HepG2 (cell line): ENCODE results near the gene LYPD3. TPM values are rescaled to one million over a fixed set of nuclear protein-coding genes. Genes with fewer than 3 reads are reported as not detected.

Experiments
- ATF4 ChIP-seq, 2 experiments: fragments of 450-650 bp in 1 of 2; sonication (generic) in 1 of 2; formaldehyde crosslinking; IDR thresholded peaks; 2 replicates each; pipeline versions ENCODE4 v1.5.0 to v1.8.0; 2020 to 2022; ENCODE audit warnings: mild to moderate bottlenecking in 1 of 2, missing genetic modification reagents in 1 of 2
- FOXK1 ChIP-seq: sonication (generic); formaldehyde crosslinking; IDR thresholded peaks from 2 replicates; pipeline ENCODE4 v1.4.0; 2020; ENCODE audit warnings: low read depth, missing genetic modification reagents, borderline replicate concordance
- KDM5B ChIP-seq: sonication (generic); formaldehyde crosslinking; IDR thresholded peaks from 2 replicates; pipeline ENCODE4 v1.4.0; 2020; ENCODE audit warnings: missing genetic modification reagents, mild to moderate bottlenecking, borderline replicate concordance
- PLRG1 ChIP-seq: fragments of 450-650 bp; conservative IDR thresholded peaks from 2 replicates; pipeline ENCODE4 v1.6.1; 2016
- POLR2AphosphoS5 ChIP-seq: IDR thresholded peaks from 2 replicates; pipeline ENCODE4 v1.6.1; 2012; ENCODE audit warnings: low read depth, low read length
- SIX1 ChIP-seq: sonication (generic); formaldehyde crosslinking; IDR thresholded peaks from 2 replicates; pipeline ENCODE4 v1.4.0; 2020; ENCODE audit warnings: missing genetic modification reagents, borderline replicate concordance
- ZBTB14 ChIP-seq: sonication (generic); formaldehyde crosslinking; IDR thresholded peaks from 2 replicates; pipeline ENCODE4 v1.4.0; 2020; ENCODE audit warnings: missing genetic modification reagents
- ZNF142 ChIP-seq: sonication (generic); formaldehyde crosslinking; IDR thresholded peaks from 2 replicates; pipeline ENCODE4 v1.4.0; 2020; ENCODE audit warnings: missing genetic modification reagents
- ZNF30 ChIP-seq: sonication (generic); formaldehyde crosslinking; IDR thresholded peaks from 2 replicates; pipeline ENCODE4 v1.5.0; 2020; ENCODE audit warnings: mild to moderate bottlenecking, missing genetic modification reagents
- ZNF430 ChIP-seq: sonication (generic); formaldehyde crosslinking; IDR thresholded peaks from 2 replicates; pipeline ENCODE4 v1.9.0; 2021; ENCODE audit warnings: mild to moderate bottlenecking, missing genetic modification reagents
- polyA plus RNA-seq, 8 experiments: library from polyadenylated mRNA; depleted of rRNA in 3 of 8; stranded (reverse) in 7 of 8; unstranded in 1 of 8; fragments of >200 nt; fragmentation: Illumina TruSeq in 4 of 8; extraction: Trizol in 4 of 8; gene quantifications; 2 replicates each; pipeline versions ENCODE4 v1.2.1 to v1.2.3, GENCODE V29; 2011 to 2016; ENCODE audit warnings: low read depth in 4 of 8, missing spikeins in 1 of 8, mixed read lengths in 1 of 8; ENCODE audit not compliant: insufficient read depth in 1 of 8
- total RNA-seq, 5 experiments: library from RNA; depleted of rRNA; stranded (reverse); fragments of >200 nt; fragmentation: Illumina TruSeq; extraction: Trizol; gene quantifications; 2 replicates each; pipeline ENCODE4 v1.2.3, GENCODE V29; 2016; ENCODE audit warnings: low read depth in 1 of 5
- TF ChIP-seq, protein P1 (sequence below): sonication (generic); formaldehyde crosslinking; IDR thresholded peaks from 2 replicates; pipeline ENCODE4 v1.4.0; 2020; ENCODE audit warnings: low read depth, missing genetic modification reagents
- TF ChIP-seq, protein P2 (sequence below): IDR thresholded peaks from 2 replicates; pipeline ENCODE4 v1.6.1; 2016; ENCODE audit warnings: low read depth

Gene LYPD3
- total and polyA plus RNA-seq, 2 of the 13 experiments (the other 11 are each of a cell fraction or from before 2014, with no cell fraction given), result 0.51 to 1.5 TPM

DNA sequence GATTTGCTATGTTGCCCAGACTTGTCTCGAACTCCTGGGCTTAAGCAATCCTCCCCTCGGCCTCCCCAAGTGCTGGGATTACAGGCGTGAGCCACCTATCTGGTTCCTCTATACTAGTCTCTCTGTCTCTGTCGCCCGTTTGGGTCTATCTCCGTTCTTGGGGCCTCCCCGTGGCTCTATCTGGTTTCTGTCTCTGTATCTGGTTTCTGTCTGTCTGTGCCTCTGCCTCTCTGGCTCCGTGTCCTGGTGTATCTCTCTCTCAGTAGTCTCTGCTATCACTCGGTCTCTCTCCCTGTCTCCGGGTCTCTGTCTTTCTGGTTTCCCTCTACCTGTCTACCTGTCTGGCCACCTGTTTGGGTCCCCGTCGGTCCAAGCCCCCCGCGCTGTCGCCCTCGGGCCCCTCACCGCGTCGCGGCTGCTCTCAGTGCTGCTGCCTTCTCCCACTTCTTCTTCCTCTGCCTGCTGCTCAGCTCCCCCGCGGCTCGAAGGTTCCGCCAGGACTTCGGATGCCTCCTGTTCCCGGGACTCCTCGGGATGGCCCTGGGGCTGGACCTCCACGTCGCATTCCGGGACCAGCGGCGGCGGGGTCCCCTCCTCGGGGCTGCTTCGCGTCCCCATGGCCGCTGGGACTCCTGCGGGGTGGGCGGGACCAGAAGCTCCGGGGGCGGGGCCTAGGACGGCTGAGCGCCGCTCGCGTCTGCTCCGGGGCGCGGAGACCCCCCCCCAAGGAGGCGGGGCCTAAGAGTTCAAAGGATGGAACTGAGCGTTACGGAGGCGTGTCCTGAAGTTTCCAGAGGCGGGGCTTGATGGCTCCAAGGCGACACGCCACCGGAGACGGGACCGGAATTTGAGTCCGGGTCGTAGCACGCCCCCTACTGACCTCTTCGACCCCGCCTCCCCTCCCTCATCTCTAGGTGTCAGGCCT lies 38.4 kb upstream of the LYPD3 start (continued):
- TF ChIP-seq, protein P1, sequence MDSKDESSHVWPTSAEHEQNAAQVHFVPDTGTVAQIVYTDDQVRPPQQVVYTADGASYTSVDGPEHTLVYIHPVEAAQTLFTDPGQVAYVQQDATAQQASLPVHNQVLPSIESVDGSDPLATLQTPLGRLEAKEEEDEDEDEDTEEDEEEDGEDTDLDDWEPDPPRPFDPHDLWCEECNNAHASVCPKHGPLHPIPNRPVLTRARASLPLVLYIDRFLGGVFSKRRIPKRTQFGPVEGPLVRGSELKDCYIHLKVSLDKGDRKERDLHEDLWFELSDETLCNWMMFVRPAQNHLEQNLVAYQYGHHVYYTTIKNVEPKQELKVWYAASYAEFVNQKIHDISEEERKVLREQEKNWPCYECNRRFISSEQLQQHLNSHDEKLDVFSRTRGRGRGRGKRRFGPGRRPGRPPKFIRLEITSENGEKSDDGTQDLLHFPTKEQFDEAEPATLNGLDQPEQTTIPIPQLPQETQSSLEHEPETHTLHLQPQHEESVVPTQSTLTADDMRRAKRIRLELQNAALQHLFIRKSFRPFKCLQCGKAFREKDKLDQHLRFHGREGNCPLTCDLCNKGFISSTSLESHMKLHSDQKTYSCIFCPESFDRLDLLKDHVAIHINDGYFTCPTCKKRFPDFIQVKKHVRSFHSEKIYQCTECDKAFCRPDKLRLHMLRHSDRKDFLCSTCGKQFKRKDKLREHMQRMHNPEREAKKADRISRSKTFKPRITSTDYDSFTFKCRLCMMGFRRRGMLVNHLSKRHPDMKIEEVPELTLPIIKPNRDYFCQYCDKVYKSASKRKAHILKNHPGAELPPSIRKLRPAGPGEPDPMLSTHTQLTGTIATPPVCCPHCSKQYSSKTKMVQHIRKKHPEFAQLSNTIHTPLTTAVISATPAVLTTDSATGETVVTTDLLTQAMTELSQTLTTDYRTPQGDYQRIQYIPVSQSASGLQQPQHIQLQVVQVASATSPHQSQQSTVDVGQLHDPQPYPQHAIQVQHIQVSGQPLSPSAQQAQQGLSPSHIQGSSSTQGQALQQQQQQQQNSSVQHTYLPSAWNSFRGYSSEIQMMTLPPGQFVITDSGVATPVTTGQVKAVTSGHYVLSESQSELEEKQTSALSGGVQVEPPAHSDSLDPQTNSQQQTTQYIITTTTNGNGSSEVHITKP (CRISPR knock-in tag), result no peak
- TF ChIP-seq ZNF30 (no peak), ZNF430 (0 out of 2 replicates have a peak, but pooled peaks have one; percentile 42), ZBTB14 (CRISPR knock-in tag) (no peak), ZNF142 (CRISPR knock-in tag) (peak; percentile 32; the same call in 1 of the 2 replicates), POLR2AphosphoS5 (peak; percentile 62), PLRG1 (no peak), FOXK1 (CRISPR knock-in tag) (0 out of 2 replicates have a peak, but pooled peaks have one; percentile 15), ATF4 (CRISPR knock-in tag; IDR thresholded peaks at IDR 0.05) (no peak), KDM5B (CRISPR knock-in tag) (peak; percentile 65; the same call in 1 of the 2 replicates), SIX1 (CRISPR knock-in tag) (0 out of 2 replicates have a peak, but pooled peaks have one; percentile 9)
- TF ChIP-seq, protein P2, sequence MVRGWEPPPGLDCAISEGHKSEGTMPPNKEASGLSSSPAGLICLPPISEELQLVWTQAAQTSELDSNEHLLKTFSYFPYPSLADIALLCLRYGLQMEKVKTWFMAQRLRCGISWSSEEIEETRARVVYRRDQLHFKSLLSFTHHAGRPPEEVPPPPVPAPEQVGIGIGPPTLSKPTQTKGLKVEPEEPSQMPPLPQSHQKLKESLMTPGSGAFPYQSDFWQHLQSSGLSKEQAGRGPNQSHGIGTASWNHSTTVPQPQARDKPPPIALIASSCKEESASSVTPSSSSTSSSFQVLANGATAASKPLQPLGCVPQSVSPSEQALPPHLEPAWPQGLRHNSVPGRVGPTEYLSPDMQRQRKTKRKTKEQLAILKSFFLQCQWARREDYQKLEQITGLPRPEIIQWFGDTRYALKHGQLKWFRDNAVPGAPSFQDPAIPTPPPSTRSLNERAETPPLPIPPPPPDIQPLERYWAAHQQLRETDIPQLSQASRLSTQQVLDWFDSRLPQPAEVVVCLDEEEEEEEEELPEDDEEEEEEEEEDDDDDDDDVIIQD (CRISPR knock-in tag), result 0 out of 2 replicates have a peak, but pooled peaks have one; percentile 3
